HepG2 (cell line): ENCODE data around the gene MDFI. TPM values are rescaled to one million over a fixed set of nuclear protein-coding genes. Genes with fewer than 3 reads are reported as not detected.

ENCODE experiments used
- ATAC-seq: fragments of 200-7000 bp; cut with Tn5 transposase; 3 replicates; pipeline ENCODE4 v1.9.1; 2020; ENCODE audit warnings: mild to moderate bottlenecking, moderate library complexity
- BruUV-seq: library from RNA; stranded (reverse); fragments of 400-500 nt; replicated peaks from 2 replicates; lab custom pipeline; 2021; lab: Mats Ljungman, UMichigan
- CTCF ChIA-PET: fragments of 300-600 bp; formaldehyde crosslinking; extraction: SDS; loops from one replicate; lab custom pipeline; 2021; ENCODE audit warnings: low total read pairs, inconsistent platforms, low intra/inter-chr PET ratio; lab: Yijun Ruan, JAX
- POLR2A ChIA-PET: fragments of 350-600 bp; sonication (Branson Sonifier 250); formaldehyde crosslinking; loops from one replicate; lab custom pipeline; 2020; ENCODE audit warnings: antibody characterized with exemption, inconsistent platforms; lab: Yijun Ruan, JAX
- DNase-seq: peaks from one replicate; pipeline ENCODE4 v3.0.0-alpha.2; 2015; ENCODE audit warnings: low spot score
- FAIRE-seq: peaks from 3 replicates; lab custom pipeline; 2011; peaks lifted over from hg19 to GRCh38; lab: Jason Lieb, UNC
- H2AFZ ChIP-seq: one replicate; pipeline ENCODE4 v1.6.1; 2011; ENCODE audit warnings: low read length, inconsistent platforms
- H3K27ac ChIP-seq: fragments of 300-600 bp; 3 replicates; pipeline ENCODE4 v1.8.0; 2011; ENCODE audit warnings: mixed run types, mild to moderate bottlenecking, mixed read lengths, low read length, inconsistent platforms; ENCODE audit not compliant: insufficient read depth; ENCODE audit errors: extremely low read length
- H3K27me3 ChIP-seq, 2 experiments: fragments of 200-600 bp in 1 of 2; 2 replicates in 1 of 2; 3 replicates in 1 of 2; pipeline versions ENCODE4 v1.6.0 to v1.8.0; 2011; ENCODE audit warnings: low read length in 2 of 2, mild to moderate bottlenecking in 2 of 2, moderate library complexity in 2 of 2, inconsistent platforms in 1 of 2; ENCODE audit not compliant: insufficient read depth in 2 of 2, control insufficient read depth in 1 of 2
- H3K36me3 ChIP-seq, 2 experiments: fragments of 200-600 bp in 1 of 2; replicated peaks in 1 of 2; 2 replicates in 1 of 2; 3 replicates in 1 of 2; pipeline versions ENCODE4 v1.5.1 to v1.8.0; 2011; ENCODE audit warnings: low read length in 2 of 2, inconsistent platforms in 1 of 2; ENCODE audit not compliant: insufficient read depth in 2 of 2, control insufficient read depth in 1 of 2
- H3K4me1 ChIP-seq: 2 replicates; pipeline ENCODE4 v1.5.1; 2012; ENCODE audit warnings: low read length, inconsistent platforms; ENCODE audit not compliant: insufficient read depth
- H3K4me2 ChIP-seq: 2 replicates; pipeline ENCODE4 v1.6.0; 2011; ENCODE audit warnings: low read depth, low read length, inconsistent platforms
- H3K4me3 ChIP-seq, 3 experiments: fragments of 200-600 bp in 1 of 3; sonication (generic), shearing (Covaris generic) in 1 of 3; replicated peaks in 1 of 3; 2 replicates each; pipeline ENCODE4 v1.5.1; 2011 to 2016; ENCODE audit warnings: low read length in 3 of 3, inconsistent platforms in 2 of 3, low read depth in 2 of 3, mild to moderate bottlenecking in 2 of 3, control low read depth in 1 of 3, mixed read lengths in 1 of 3; ENCODE audit not compliant: insufficient read depth in 1 of 3
- H3K79me2 ChIP-seq: one replicate; pipeline ENCODE4 v1.6.1; 2011; ENCODE audit warnings: low read length, inconsistent platforms; ENCODE audit not compliant: insufficient read depth
- H3K9ac ChIP-seq: 2 replicates; pipeline ENCODE4 v1.6.0; 2011; ENCODE audit warnings: mild to moderate bottlenecking, low read depth, low read length, inconsistent platforms; ENCODE audit not compliant: insufficient read depth
- H3K9me3 ChIP-seq: 2 replicates; pipeline ENCODE4 v1.5.1; 2012; ENCODE audit warnings: mild to moderate bottlenecking, low read length
- H4K20me1 ChIP-seq: 2 replicates; pipeline ENCODE4 v1.6.0; 2011; ENCODE audit warnings: inconsistent platforms, mild to moderate bottlenecking, low read length, moderate library complexity; ENCODE audit not compliant: insufficient read depth
- ETV6 ChIP-seq: sonication (generic); formaldehyde crosslinking; conservative IDR thresholded peaks from 2 replicates; pipeline ENCODE4 v1.4.0; 2020; ENCODE audit warnings: missing genetic modification reagents
- MAZ ChIP-seq, 2 experiments: sonication (generic) in 1 of 2; formaldehyde crosslinking in 1 of 2; IDR thresholded peaks; 2 replicates each; pipeline versions ENCODE4 v1.5.0 to v1.6.1; 2012 to 2020; ENCODE audit warnings: low read depth in 2 of 2, mild to moderate bottlenecking in 2 of 2, borderline replicate concordance in 1 of 2, improper control_type of control experiment in 1 of 2, low read length in 1 of 2, missing genetic modification reagents in 1 of 2, moderate library complexity in 1 of 2
- MYNN ChIP-seq: sonication (generic); formaldehyde crosslinking; IDR thresholded peaks from 2 replicates; pipeline ENCODE4 v1.4.0; 2020; ENCODE audit warnings: mild to moderate bottlenecking, low read depth, missing genetic modification reagents
- SIX1 ChIP-seq: sonication (generic); formaldehyde crosslinking; IDR thresholded peaks from 2 replicates; pipeline ENCODE4 v1.4.0; 2020; ENCODE audit warnings: missing genetic modification reagents, borderline replicate concordance
- SMAD1 ChIP-seq: sonication (generic); formaldehyde crosslinking; IDR thresholded peaks from 2 replicates; pipeline ENCODE4 v1.4.0; 2020; ENCODE audit warnings: missing genetic modification reagents, low read depth, mild to moderate bottlenecking, borderline replicate concordance
- SUZ12 ChIP-seq: fragments of 150-350 bp; IDR thresholded peaks from 2 replicates; pipeline ENCODE4 v1.6.1; 2014; ENCODE audit warnings: low read depth, low read length
- TBX3 ChIP-seq: fragments of 450-650 bp; IDR thresholded peaks from 2 replicates; pipeline ENCODE4 v1.6.1; 2017; ENCODE audit warnings: antibody characterized with exemption, mild to moderate bottlenecking, inconsistent platforms, borderline replicate concordance
- TRIM24 ChIP-seq: sonication (generic); formaldehyde crosslinking; IDR thresholded peaks from 2 replicates; pipeline ENCODE4 v1.8.0; 2022; ENCODE audit warnings: mild to moderate bottlenecking, missing genetic modification reagents
- ZBTB1 ChIP-seq: sonication (generic); formaldehyde crosslinking; IDR thresholded peaks from 2 replicates; pipeline ENCODE4 v1.4.0; 2020; ENCODE audit warnings: missing genetic modification reagents, borderline replicate concordance
- ZBTB3 ChIP-seq: sonication (generic); formaldehyde crosslinking; IDR thresholded peaks from 2 replicates; pipeline ENCODE4 v1.4.0; 2020; ENCODE audit warnings: low read depth, mild to moderate bottlenecking, moderate library complexity, missing genetic modification reagents, borderline replicate concordance
- ZNF124 ChIP-seq: sonication (generic); formaldehyde crosslinking; IDR thresholded peaks from 2 replicates; pipeline ENCODE4 v1.4.0; 2020; ENCODE audit warnings: missing genetic modification reagents
- ZNF407 ChIP-seq: sonication (generic); formaldehyde crosslinking; IDR thresholded peaks from one replicate; pipeline ENCODE4 v1.5.1; 2020; ENCODE audit warnings: mild to moderate bottlenecking, missing genetic modification reagents; ENCODE audit errors: not compliant biosample characterization
- ZNF564 ChIP-seq: sonication (generic); formaldehyde crosslinking; IDR thresholded peaks from 2 replicates; pipeline ENCODE4 v1.8.1; 2023; ENCODE audit warnings: mild to moderate bottlenecking, missing genetic modification reagents
- ZNF652 ChIP-seq: IDR thresholded peaks from 2 replicates; pipeline ENCODE4 v1.6.1; 2016; ENCODE audit warnings: low read depth, borderline replicate concordance
- ZNF713 ChIP-seq: sonication (generic); formaldehyde crosslinking; IDR thresholded peaks from 2 replicates; pipeline ENCODE4 v1.4.0; 2020; ENCODE audit warnings: mild to moderate bottlenecking, missing genetic modification reagents
- ZNF841 ChIP-seq: sonication (generic); formaldehyde crosslinking; IDR thresholded peaks from 2 replicates; pipeline ENCODE4 v1.8.1; 2023; ENCODE audit warnings: missing genetic modification reagents, borderline replicate concordance
- ZSCAN30 ChIP-seq: sonication (generic); formaldehyde crosslinking; IDR thresholded peaks from 2 replicates; pipeline ENCODE4 v1.5.0; 2020; ENCODE audit warnings: mild to moderate bottlenecking, missing genetic modification reagents
- WGBS: methylation state at CpG from one replicate; pipeline ENCODE4 v1.1.6; 2017; ENCODE audit warnings: low lambda C conversion rate; 5-methylcytosine and 5-hydroxymethylcytosine counted together
- in situ Hi-C: cut with HindIII; loops from 2 replicates; pipeline ENCODE4 v1.10.0; 2017; ENCODE audit warnings: low pct_unique_long_range_greater_than_20kb; ENCODE audit not compliant: extremely low pct_ligation_motif_present
- intact Hi-C: fragments of 100-400 bp; cut with micrococcal nuclease; formaldehyde crosslinking; loops from one replicate; pipeline ENCODE4 v1.10.0; 2022; ENCODE audit not compliant: unreplicated experiment
- polyA plus RNA-seq, 8 experiments: library from polyadenylated mRNA; depleted of rRNA in 3 of 8; stranded (reverse) in 7 of 8; unstranded in 1 of 8; fragments of >200 nt; fragmentation: Illumina TruSeq in 4 of 8; extraction: Trizol in 4 of 8; gene quantifications; 2 replicates each; pipeline versions ENCODE4 v1.2.1 to v1.2.3, GENCODE V29; 2011 to 2016; ENCODE audit warnings: low read depth in 4 of 8, missing spikeins in 1 of 8, mixed read lengths in 1 of 8; ENCODE audit not compliant: insufficient read depth in 1 of 8
- total RNA-seq, 5 experiments: library from RNA; depleted of rRNA; stranded (reverse); fragments of >200 nt; fragmentation: Illumina TruSeq; extraction: Trizol; gene quantifications; 2 replicates each; pipeline ENCODE4 v1.2.3, GENCODE V29; 2016; ENCODE audit warnings: low read depth in 1 of 5

MDFI gene
- total and polyA plus RNA-seq, 2 of the 13 experiments (the other 11 are each of a cell fraction or from before 2014, with no cell fraction given), result 0.28 TPM; not detected in 1

GRCh38 chr6:41625442-41625841 lies 12.8 kb upstream of the MDFI start:
- no peaks in the 10 kb centered on the region for H3K36me3 ChIP-seq
- H2AFZ ChIP-seq, result no peak overlapping the region
- BruUV-seq, result no TSS peak
- no peak overlapping the region for H3K4me2 ChIP-seq
- no peak overlapping the region for H3K4me3 ChIP-seq
- in situ Hi-C loops, result no loop called here
- H3K4me1 ChIP-seq, result peaks cover 21% of the 10 kb centered on the region
- TF ChIP-seq SUZ12, result no peak
- no peak for TF ChIP-seq TBX3
- no peak for TF ChIP-seq ZSCAN30 (CRISPR knock-in tag)
- no peak for TF ChIP-seq MYNN (CRISPR knock-in tag)
- TF ChIP-seq ETV6 (CRISPR knock-in tag), result no peak
- no peak for TF ChIP-seq ZNF124 (CRISPR knock-in tag)
- TF ChIP-seq ZBTB3 (CRISPR knock-in tag), result no peak
- no peak for TF ChIP-seq SMAD1 (CRISPR knock-in tag)
- no peak for TF ChIP-seq ZNF407 (CRISPR knock-in tag)
- no peak for TF ChIP-seq SIX1 (CRISPR knock-in tag)
- TF ChIP-seq TRIM24 (CRISPR knock-in tag), result no peak
- TF ChIP-seq ZNF652 (CRISPR knock-in tag), result no peak
- no peak for TF ChIP-seq ZNF841 (CRISPR knock-in tag)
- TF ChIP-seq ZNF564, result no peak
- TF ChIP-seq ZNF713 (CRISPR knock-in tag), result no peak
- TF ChIP-seq MAZ (IDR thresholded peaks at IDR 0.05; ENCODE audit: borderline replicate concordance, low read depth, low read length), result no peak
- TF ChIP-seq MAZ (CRISPR knock-in tag; IDR thresholded peaks at IDR 0.05; ENCODE audit: low read depth), result no peak
- TF ChIP-seq ZBTB1 (CRISPR knock-in tag), result no peak
- ChIA-PET POLR2A (interaction anchor here (0.6 kb wide), 1 partner anchor 99 kb away, joined by 3 read pairs; no protein-coding TSS in a partner anchor), CTCF (no interaction called here)
- 27% methylated on average over 4 of the region's 6 CpGs for WGBS
- DNase-seq, result no peak
- intact Hi-C loops, result no loop called here
- H3K79me2 ChIP-seq, result no peaks in the 10 kb centered on the region
- peaks cover 6 to 17% of the 10 kb centered on the region in 2 experiments; a peak in 3 of 5 replicates for H3K27me3 ChIP-seq
- no peaks in the 10 kb centered on the region for H3K9me3 ChIP-seq
- no peaks in the 10 kb centered on the region for H4K20me1 ChIP-seq
- no peak for FAIRE-seq
- ATAC-seq, result no peak
- H3K9ac ChIP-seq, result no peak overlapping the region
- H3K27ac ChIP-seq, result no peak overlapping the region
